Skin epidermis (tissue), 12 donors: ENCODE data around the gene NPAS2.
A peak's percentile ranks its signal among the peaks of the same experiment; 100 is the strongest.

Source experiments
- H3K27ac ChIP-seq, 21 experiments: fragments of 200-600 bp; sonication (generic) in 11 of 21; one replicate each; pipeline ENCODE4 v1.5.0; 2020; ENCODE audit warnings: mild to moderate bottlenecking in 3 of 21, inconsistent platforms in 2 of 21, moderate library complexity in 2 of 21
- H3K4me3 ChIP-seq, 7 experiments: fragments of 200-600 bp; sonication (generic) in 2 of 7; one replicate each; pipeline ENCODE4 v1.5.0; 2020; ENCODE audit warnings: inconsistent platforms in 2 of 7, mild to moderate bottlenecking in 2 of 7, moderate library complexity in 1 of 7

Gene NPAS2

DNA sequence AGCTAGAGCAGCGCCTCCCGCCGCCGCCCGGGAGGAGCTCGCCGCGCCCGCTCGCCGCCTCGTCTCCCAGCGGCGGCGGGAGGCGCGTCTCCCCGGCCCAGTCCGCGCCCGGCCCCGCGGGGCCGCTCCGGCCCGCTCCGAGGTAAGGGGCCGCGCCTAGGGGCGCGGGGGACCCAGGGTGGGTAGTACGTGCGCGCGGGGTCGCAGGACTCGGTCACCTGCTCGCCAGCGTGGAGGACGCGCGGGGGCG, 259 bp downstream of the NPAS2 start:
- peak overlapping the region; percentile 51 to 73 (median 58) for H3K4me3 ChIP-seq
- peak overlapping the region in 20 of 21 experiments; percentile 9 to 88 (median 79) for H3K27ac ChIP-seq

DNA sequence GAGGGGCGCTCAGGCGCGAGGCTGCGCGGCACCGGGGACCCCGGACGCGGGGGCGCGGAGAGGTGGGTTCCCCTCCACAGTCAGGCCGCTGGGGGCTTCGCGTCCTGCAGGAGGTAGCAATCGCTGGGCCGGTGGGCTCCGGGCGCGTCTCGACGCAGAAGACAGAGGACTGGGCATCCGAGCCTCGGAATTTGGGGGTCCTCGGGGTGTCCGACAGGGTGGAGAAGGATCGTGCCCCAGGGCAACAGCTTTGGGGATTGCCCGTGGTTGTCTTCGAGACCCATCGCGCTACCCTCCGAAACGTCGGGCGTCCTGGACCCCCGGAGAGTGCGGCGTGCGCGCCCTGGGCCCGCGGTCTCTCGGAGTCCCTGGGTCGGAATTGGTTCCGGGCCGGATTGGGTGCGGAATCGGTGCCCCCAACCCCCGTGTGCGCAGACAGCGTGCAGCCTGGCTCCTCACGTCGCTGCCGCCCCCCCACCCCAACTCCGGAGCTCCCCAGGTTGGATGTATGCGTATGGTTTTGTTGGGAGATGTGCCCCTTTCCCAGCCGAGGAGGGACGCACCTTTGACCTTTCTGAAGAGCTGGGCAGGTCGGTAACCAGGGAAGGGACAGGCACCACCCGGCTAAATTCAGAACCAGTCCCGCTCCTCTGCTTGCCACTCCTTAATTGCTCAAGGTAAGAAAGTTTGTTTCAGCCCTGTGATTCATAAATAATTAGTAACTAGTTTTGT, 750 bp downstream of the NPAS2 start:
- Histone ChIP-seq H3K4me3 (peak overlapping the region; percentile 51 to 73 (median 58)), H3K27ac (peak overlapping the region in 20 of 21 experiments; percentile 9 to 88 (median 79))

DNA sequence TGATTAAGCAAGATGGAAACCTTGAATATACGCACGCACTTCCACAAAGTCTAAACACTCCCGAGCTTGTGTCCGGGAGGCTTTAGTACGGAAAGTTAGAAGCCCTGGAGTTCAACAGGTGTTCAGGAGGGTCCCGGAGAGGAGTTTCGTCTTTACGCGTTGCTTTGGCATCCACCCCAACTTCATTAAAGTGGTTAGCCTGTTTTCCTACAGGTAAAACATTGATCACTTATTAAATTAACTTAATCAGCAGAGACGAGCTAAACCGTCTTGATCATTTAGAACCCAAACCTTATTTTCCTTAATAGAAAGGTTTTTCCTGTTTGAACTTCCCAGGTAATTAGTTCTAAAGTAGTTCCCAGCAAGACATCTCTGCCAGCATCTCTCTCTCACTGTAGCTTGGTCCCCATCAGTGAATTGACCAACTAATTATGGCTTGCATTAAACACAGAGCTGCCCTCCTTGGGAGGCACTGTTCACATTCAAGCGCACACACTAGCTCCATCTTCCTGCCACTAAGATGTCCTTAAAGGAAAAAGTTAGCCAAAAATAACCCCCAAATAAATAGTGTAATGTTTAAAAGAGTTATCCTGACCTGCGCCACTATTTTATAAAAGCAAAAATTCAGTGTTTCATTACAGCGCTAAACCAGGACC, 1.4 kb downstream of the NPAS2 start:
- peak overlapping the region; percentile 51 to 73 (median 58) for H3K4me3 ChIP-seq
- H3K27ac ChIP-seq, result peak overlapping the region in 5 of 21 experiments; percentile 76 to 88 (median 85)

DNA sequence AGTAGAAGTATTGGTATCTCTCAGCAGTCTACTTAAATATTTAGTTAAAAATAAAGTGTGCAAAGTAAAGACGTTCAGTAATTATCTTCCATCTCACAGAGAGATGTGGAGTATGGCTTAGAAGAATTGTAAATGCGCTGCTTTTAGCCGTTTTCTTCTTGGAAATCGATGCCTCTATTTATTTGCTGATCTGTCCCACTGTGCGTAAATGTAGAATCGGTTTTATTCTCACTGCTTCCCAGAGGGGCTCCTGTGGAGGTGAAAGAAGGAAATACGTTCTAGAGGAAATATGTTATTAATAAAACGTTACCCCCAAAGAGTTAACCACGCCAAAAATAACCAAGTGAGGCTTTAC, 1.9 kb downstream of the NPAS2 start:
- Histone ChIP-seq H3K4me3 (peak overlapping the region in 2 of 7 experiments; percentile 58 to 73), H3K27ac (peak overlapping the region in 2 of 21 experiments; percentile 82 to 85)

DNA sequence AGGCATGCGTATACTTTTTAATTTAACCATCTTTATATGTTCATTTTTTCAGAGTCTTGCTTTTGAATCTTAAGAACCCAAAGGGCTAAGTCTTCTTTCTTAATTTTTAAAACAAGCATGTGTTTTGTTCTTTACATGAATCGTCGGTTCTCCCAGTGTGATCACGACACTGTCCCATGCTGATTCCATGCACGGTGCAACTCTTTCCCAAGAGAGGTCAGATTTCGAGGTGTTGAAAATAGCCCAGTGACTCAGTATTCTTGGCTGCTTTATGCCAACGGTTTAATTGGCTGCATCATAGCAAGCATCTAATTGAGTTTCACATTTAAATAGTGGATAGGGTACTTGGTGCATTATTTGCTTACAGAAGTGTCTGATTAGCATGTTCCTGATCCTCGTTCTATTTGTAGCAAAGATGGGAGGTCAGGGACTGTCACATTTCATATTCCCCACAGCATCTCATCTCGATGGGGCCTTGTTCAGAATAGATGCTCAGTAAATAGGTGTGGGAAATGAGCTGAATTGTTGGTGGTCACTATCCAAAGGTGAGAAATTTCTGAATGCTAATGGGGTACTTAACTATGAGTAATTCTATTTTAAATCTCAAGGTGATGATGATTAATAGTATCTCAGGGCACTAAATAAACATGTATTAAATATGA, 2.8 kb downstream of the NPAS2 start:
- Histone ChIP-seq H3K27ac (no peak overlapping the region), H3K4me3 (peak overlapping the region in 1 of 7 experiments; percentile 73)

DNA sequence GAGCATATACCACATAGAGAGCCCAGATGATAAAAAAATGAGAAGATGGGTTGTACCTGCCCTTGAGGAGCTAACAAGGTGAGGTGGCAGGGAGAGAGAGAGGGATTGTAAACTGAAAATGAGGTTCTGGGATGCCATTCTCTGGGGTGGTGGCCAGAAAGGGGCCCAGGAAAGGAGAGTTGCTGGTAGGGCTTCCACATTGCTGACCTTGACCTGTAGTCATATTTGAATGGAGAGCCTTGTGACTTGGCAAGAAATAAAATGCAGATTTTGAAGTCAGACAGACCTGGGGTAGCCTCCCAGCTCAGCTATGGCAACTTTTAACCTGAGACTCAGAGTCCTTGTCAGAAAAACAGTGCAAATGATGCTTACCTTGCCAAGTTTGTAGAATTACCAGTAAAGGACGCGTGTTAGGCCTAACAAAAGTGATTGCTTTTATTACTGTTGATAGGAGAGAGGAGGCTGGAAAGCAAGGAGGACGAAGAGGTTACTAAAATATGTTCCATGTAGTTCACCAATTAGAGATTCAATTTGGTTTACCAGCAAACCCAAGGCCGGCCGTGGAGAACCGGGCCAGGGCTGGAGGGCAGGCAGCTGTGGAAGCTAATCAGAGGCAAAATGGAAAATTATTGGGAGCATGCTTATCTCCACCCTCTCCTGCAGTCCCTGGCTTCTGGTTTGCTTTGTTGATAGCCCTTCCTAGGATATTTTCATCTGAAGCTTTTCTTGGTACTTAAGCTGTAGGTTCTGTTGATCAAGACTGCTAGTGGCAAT, 3.9 kb downstream of the NPAS2 start:
- Histone ChIP-seq H3K4me3 (no peak overlapping the region), H3K27ac (no peak overlapping the region)

DNA sequence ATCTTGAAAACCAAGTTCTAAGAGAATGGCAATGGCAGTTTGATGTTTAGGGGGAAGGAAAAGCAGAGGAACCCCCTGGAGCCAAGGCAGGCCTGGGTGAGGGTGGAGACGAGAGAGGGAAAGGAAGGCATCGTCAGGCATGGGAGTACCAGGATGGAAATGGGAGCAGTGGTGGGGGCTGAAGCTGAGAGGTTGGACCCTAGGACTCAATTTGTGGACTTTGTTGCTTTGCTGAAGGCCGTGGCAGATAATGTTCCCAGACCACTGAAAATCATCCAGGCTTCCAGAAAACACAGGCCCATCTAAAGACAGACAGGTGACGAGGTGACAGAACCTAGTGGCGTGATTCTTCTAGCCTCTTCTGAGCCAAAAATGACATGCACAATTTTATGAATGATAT, 4.9 kb downstream of the NPAS2 start:
- Histone ChIP-seq H3K4me3 (no peak overlapping the region), H3K27ac (no peak overlapping the region)

DNA sequence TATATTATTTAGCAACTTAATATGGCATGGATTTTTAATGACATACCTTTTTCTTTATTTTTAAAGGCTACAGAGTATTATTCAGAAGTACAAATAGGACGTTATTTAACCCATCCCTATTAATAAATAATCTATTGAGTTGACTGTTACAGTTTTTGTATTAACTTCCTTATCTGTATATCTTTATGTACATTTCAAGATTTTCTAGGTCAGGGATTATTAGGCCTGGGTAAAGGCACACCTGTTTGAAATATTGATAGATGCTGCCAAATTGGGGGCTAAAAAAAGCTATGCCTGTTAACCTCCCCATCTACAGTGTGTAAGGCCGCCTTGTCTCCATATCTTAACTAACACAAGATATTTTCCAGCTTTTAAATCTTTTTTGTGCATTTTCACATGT, 6.6 kb downstream of the NPAS2 start:
- H3K27ac ChIP-seq, result no peak overlapping the region
- no peak overlapping the region for H3K4me3 ChIP-seq

DNA sequence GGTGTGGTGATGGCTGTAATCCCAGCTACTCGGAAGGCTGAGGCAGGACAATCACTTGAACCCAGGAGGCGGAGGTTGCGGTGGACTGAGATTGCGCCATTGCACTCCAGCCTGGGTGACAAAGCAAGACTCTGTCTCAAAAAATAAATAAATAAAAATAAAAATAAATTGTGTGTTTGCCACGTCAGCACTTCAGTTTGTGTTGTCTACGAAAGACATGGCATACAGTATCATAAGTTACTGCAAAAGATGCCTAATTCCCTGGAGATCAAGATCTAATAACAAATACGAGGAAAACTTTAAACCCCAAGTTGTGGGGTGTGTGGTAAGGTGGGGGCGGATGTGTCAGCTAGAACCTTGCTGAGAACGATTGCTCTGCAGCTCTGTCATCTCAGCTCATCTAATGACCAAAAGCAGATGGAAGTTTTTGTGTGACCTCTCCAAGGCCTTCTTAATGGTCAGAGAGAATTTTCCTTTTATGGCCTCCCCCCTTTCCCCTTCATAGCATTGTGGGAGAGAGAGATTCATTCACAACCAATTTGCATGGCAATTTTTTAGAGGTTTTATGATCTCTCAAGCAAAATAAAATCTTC, 11.3 kb downstream of the NPAS2 start:
- Histone ChIP-seq H3K4me3 (no peak overlapping the region), H3K27ac (peak overlapping the region in 1 of 21 experiments; percentile 59)

DNA sequence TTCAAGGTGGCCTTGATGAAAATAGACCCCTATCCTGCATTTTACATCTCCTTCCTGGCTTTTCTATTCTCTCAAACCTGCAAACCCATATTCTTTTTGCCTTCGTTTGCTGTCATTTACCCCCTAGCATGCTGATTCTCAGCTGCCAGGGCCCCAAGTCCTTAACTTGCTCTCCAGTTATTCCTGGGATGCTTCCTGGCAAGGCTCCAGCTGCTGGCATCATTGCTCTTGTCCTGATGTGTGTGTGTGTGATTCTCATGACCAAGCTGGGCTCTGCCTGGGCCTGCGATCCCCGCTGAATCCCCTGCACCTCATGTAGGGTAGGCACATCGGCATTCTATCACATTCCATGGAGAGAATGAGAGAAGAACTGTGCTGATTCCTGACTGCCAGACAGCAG, 11.9 kb downstream of the NPAS2 start:
- H3K27ac ChIP-seq, result peak overlapping the region in 1 of 21 experiments; percentile 59
- no peak overlapping the region for H3K4me3 ChIP-seq

DNA sequence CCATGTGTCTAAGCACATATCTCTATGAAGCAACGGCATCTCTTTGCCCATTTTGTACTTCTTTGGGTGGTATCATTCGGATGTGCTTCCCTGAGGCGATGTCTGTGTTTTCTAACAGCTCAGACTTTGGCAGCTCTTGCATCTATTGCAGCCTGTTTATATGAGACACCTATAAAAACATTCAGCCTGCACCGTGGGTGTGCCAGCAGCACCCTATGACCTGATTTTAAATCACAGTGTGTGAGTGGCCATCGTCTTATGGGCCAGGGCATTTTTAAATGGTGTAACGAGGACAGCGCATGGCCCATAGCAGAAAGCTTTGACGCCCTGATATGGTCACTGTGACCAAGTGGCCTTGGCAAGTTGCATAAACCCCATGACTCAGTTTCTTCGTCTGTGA, 12.9 kb downstream of the NPAS2 start:
- Histone ChIP-seq H3K27ac (peak overlapping the region in 1 of 21 experiments; percentile 59), H3K4me3 (no peak overlapping the region)

DNA sequence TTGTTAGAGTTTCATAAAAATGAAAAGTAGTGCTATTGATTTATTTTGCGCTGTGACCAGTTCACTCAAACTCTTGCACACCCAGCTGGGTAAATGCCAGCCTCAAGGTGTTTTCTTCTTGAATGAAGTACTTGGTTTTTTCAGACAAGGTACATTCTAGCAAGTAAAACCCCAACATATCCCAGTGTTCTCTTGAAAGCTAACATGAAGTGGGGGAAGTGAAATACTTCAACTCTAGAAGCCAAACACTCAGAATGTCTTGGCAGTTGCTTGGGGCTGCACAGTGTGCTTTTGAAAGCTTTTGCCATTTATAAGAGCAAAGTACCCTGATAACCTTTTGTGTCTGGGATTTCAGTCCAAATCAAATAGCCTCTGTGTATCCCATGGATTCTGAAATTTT, 13.4 kb downstream of the NPAS2 start:
- peak overlapping the region in 1 of 21 experiments; percentile 42 for H3K27ac ChIP-seq

DNA sequence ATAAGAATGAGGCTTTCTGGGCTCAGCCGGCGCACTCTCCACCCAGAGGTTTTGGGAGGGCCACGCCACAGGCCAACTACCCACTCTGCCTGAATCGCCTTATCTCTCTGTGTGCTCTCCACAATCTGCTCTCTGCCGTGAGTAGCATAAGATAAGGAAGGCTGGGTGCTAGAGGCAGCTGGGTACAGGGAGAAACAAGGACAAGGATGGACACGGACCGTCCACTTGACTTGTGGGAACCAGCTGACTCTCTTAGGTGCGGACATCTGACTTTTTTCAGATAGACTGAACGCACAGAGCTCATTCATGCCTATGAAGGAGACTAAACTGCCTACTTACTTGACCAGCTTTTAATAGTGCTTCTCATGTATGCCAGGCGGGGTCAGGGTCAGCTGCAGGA, 14.3 kb downstream of the NPAS2 start:
- Histone ChIP-seq H3K27ac (peak overlapping the region in 1 of 21 experiments; percentile 7), H3K4me3 (no peak overlapping the region)

More for the DNA sequence above, 13.4 kb downstream of the NPAS2 start:
- H3K4me3 ChIP-seq, result no peak overlapping the region

DNA sequence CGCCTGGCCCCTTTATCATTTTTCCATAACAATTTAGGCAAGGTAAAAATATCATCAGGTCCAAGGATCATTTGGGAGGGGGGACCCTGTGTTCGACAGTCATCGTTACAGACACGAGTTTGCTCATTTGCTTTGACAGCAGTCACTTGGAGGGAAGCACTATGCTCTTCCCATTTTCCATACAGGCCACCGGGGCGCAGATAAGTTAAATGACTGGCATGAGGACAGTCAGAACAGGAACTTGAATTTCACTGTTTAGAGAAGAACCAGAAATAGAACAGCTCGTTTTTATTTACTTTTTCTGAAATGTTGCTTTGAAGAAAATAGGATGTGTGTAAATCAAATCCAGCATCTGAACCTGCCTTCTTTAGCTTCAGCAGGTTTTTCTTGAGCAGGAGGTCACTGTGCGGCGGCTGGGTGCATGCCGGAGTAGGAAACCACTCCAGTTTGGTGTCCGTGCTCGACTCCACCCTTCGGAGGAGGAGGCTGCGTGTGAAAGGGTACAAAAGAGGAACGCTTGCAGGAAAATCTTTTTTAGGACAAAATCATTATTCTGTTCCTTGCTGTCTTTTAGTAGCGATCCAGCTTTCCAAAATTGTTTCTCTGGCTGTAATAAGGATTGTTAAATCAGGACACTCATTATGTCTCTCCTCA, 15.2 kb downstream of the NPAS2 start:
- H3K4me3 ChIP-seq, result no peak overlapping the region
- H3K27ac ChIP-seq, result no peak overlapping the region

DNA sequence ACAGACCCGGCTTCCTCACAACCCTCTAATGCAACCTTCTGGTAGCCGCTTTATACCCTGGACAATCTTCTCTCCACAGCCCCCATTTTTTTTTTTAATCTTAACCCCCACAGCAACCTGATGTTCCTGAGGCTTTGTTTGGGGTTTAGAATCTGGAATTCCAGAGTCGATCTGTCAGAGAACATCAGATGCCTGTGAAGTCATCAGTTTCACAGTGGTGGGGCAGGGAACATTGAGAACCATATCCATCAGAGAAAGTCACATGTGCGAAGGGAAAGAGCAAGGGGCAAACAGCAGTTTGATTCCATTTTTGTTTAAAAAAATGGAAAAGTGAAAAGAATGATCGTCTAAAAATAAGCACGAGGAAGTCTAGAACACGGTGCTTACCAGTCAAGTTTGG, 20.6 kb downstream of the NPAS2 start:
- Histone ChIP-seq H3K4me3 (no peak overlapping the region), H3K27ac (no peak overlapping the region)

DNA sequence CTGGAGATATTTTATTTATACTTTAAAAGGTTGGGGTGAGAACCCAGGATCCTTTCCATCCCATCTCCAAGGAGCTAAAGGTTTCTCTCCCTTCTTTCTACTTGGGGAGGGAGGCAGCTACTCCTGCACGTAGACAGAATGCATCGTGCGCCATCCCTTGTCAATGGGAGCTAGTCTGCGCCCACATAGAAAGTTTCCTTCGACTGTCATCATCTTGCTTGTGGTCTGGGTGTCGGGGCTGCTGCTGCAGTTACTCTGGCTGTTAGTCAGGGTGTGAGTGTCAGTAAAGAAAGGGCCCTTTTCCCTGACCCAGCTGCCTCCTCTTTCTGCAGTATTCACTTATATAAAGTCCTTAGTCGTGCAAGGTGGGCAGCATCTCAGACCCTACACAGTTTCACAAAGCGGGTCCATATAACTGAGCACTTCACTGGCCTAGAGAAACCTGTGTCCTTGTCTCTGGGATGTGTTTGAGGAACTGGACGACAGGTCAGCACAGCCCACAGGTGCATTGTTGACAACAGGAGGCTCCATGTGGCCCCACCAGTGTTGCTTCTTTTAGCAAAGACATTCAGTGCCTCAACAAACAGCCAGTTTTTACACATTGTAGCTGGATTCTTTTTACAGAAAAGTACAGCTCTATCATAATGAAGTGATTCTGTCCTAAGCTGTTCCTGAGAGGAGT, 22.4 kb downstream of the NPAS2 start:
- Histone ChIP-seq H3K4me3 (no peak overlapping the region), H3K27ac (no peak overlapping the region)

DNA sequence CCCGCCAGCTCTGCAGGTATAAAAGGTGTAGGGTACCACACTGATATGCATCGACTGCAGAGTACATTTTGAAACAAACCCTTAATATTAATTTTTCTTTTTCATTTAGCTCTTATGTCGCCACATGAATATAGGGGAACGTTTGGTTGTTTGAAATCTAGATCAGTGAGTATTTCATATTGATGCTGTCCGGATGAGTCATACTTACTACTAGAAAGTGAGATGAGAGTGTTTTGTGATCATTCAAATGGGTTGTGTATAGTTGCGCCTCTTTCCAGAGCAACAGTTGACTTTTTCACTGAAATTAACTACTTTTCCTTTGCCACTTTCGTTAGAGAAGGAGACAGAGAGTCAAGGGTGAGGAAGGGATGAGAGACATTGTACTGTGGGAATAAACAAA, 24.6 kb downstream of the NPAS2 start:
- Histone ChIP-seq H3K4me3 (no peak overlapping the region), H3K27ac (no peak overlapping the region)

DNA sequence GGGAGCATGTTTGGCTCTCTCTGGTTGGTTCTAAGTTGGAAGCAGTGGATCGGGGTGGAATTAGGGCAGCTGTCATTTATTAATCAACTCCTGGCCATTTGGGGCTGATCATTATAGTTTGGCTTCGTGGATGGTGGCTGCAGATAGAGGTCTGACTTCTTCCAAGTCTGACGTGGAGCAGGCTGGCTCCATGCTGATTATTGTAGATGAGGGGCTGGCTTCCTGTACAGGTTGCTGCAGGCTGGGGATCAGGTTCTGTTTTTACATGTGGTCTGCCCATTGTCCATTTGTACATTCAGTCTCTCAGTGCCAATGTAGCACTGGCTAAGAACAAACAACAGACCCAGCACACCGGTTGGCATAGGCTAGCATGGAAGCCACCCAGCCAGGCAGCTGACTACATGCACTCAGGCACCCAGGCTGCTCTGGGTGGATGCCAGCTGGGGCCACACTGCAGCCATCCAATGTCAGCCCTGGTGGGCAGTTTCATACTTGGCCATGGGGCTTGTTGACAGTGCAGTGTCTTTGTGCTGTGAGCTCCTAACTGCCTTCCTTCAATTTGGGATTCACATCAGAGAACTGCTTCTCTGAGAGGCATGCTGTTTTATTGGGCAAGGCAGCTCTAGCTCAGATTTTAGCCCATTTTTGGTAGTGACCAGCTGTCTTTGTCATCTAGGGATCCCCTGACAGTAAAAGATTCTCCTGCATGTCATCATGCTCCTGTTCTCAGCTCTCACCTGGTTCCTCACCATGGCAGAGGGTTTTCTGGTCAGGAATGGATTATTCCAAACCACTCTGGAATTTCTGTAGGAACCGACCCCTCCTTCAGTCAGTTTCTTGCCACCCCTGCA, 25.4 kb downstream of the NPAS2 start:
- Histone ChIP-seq H3K4me3 (no peak overlapping the region), H3K27ac (no peak overlapping the region)
